Tongue (tissue), 2 donors: ENCODE results near the gene CST3. TPM values are rescaled to one million over a fixed set of nuclear protein-coding genes. Genes with fewer than 3 reads are reported as not detected.
"Not testable (repeated sequence)": the region's sequence is repeated elsewhere in the genome, so short reads cannot be mapped to it uniquely, and the experiment has no call there.

ENCODE experiments used
- DNase-seq: peaks from one replicate; pipeline ENCODE4 v3.0.0-alpha.2; 2015
- total RNA-seq: library from RNA; depleted of rRNA; stranded (reverse); fragments of >200 nt; gene quantifications from one replicate; pipeline ENCODE4 v1.2.3, GENCODE V29; 2014

Gene CST3
- total RNA-seq, 1 donor from 2014 or later, result 229 TPM

DNA sequence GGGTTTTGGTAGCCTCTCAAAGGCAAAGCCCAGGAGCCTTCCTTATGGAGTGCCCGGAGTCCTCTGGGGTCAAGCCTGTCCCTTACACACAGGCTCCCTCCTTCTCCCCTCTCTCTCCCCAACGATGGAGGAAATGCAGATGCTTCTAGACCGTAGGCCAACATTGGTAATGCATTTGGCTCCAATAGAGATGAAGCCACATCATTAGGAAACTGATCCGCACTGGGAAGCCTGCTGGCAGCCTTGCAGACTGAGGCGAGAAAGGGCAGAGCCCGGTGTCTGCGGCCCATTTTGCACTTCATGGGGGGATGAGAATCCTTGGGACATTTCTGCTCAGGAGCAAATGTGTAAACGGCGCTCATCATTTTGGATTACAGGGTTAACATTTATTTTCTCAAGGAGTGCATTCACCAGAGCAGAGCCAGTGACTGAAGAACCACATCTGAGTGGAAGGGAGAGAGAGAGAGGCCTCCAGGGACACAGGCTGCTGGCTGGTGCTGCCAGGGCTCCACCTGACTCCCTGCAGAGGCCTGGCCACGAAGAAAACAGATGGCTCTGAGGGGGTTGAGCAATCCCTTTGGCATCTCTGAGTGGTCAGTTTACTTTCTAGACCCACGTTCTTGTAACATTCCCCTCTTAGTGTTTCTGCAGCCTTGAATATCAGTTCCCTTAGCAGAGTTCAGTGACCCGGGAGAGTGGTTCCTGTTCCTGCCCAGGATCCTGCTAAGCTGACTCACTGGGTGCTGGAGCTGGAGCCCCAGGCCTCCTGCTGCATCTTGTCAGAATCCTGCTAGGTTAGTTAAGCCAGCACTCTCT lies 4.4 kb upstream of the CST3 start:
- DNase-seq, result no peak

DNA sequence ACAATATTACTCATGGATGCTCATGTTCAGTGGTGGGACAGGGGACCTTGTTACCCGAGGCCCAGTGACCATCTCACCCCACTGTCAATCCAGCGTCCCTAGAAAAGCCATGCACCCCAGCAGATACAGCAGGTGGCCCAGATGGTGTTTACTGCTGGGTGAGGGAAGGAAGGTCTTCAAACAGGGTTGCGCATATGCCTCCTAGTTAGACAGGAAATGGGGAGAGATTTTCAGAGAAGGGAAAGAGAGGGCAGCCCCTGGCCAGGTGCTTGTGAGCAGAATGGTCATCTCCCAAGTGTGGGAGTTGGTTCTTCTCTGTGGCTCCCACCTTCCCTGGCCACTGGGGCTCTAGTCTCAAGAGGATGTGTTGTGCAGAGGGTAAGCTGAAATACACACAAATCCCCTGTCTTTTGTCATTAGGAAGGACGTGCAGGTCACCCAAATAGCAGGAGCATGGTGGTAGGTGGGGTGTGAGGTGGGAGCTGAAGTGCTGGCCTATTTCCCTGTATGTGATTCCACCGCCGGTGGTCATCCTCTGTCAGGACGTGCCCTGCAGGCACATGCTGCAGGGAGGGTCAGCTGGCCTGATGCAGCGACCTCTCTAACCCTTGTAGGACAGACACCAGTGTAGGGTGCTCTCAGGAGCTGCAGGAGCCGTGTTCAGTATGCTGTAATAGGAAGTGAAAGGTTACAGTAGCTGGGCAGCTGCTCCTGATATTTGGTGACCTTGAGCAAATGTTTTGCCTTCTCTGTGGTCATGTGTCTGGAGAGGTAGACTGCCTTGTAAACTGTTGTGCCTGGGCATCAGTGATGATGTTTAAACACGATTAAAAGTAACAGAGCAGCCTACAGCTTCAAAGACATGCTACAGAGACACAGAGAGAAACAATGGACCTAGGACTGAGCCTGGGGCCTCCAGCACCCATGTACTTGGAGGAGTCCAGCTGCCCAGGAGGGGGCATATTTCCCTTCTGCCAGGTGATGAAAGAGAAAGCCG lies 3.2 kb upstream of the CST3 start:
- no peak for DNase-seq

DNA sequence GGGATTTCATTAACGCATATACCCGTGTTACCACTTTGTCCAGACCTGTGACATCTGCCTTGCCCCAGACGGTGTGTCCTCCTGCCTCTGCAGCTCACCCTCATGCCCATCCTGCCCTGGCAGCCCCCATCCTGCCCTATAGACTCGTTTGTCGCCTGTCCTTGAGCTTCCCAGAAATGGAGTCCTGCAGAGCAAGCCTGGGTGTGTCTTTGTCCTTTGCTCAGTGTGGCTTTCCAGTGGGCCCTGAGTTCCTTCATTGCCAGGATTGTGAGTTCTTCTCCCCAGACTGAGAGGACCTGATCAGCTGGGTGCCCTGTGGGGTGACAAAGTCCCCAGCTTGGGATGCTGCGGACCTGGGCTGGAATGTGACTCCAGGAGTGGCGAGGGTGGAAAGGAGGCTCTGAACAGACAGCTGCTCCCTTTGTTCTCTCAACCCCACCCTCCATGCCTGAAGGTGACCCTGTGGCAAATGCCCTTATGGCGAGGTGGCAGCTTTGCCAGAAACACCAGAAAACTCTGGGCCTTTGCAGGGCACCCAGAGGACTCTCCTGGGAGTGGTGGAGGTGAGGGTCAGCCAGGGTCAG lies 2.4 kb upstream of the CST3 start:
- DNase-seq, result no peak

DNA sequence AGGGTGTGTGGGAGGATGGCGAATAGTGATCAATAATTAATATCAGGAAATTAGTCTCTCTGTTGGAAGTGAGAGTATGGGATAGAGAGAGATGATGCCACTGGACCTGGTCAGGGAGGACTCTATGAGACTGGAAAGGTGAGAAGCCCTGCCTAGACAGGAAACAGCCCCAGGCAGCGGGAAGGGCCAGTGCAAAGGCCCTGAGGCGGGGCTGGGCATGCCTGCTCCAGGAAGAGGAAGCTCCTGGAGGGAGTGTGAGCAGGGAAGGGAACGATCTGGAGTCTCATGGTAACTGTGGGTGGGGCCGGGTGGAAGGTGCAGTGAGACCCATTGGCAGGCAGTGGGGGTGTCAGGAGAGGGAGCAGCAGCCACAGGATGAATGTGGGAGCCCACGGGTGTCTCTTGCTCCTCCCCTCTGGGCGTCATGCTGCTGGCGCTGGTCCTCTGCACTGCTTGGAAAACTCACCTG lies 1.8 kb upstream of the CST3 start:
- DNase-seq, result no peak

DNA sequence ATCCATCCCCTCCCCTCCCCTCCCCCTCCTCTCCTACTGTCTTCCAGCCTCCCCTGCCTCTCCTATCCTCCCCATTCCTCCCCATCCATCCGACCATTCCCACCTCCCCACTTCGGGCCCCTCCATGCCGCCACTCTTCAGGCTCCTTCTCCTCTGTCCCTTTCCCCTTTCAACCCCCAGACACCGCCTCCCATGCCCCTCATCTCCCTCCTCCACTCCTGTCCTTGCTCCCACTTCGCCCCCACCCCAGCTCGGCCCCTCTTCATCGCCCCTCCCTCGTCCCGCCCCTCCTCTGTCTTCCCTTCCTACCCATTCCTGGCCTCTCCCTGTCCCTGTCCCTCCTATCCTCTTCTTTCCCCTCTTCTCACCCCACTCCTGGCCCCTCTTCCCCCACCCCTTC lies 554 bp upstream of the CST3 start:
- no peak for DNase-seq

DNA sequence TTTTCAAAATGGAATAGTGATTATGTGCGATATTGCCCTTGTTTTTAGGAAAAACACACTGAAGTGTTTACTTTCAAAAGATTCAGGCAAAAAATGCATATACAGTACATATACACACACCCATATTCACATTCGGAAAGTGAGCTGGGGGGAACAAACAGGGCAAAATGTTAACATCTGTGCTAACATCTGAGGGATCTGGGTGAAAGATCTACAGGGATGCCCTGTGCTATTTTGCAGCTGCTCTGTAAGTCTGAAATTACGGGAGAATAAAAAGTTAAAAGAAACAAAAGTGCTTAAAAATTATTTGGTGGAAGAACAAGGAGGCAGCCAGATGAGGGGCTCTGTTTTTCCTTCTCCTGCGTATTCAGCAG lies 860 bp downstream of the CST3 start:
- no peak for DNase-seq

DNA sequence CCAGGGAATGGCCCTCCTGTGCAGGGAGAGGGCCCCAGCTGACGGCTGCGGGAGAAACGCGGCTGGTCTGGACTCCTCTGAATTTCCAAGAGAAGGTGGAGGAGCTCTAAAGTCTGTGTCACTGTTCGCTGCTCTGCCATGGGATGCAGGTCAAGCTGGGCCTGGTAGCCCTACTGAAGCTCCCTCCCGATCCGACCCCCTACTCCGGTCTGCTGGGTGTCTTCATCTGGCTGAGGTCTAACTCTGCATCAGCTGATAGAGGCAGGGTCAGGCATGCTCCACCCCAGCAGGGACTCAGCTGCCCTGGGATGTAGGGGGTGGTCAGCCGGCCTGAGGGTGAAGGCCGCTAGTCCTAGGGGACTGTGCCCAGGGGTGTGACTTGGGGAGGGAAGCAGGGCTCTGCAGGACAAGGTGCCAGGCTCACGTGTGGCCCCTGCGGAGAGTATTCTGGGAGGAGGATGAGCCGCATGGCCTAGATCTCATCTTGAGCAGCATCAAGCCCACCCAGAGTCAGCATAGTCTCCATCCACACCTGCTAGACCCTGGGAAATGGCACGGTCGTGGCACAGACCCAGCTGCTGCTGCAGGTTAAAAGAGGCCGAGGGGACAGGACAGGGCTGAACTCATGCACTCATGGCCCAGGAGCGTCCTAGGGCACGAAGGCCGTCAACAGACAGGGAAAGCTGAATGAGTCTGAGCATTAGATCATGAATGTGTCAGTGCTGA lies 1.4 kb downstream of the CST3 start:
- no peak for DNase-seq

DNA sequence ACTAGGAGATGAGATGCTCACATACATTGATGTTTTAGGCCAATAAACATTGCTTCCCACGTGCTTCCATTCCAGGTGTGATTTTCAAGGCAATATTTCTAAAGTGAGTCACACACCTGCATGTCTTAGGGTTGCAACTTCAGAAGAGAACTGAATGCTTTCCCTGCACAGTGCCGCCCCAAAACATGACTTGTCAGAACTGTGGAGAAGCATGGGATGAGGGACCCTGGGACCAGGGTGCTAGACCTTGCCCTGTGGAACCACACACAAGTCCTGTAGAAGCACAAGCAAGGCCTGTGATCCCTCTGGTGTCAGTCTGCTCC lies 2.0 kb downstream of the CST3 start:
- DNase-seq, result not testable (repeated sequence)

DNA sequence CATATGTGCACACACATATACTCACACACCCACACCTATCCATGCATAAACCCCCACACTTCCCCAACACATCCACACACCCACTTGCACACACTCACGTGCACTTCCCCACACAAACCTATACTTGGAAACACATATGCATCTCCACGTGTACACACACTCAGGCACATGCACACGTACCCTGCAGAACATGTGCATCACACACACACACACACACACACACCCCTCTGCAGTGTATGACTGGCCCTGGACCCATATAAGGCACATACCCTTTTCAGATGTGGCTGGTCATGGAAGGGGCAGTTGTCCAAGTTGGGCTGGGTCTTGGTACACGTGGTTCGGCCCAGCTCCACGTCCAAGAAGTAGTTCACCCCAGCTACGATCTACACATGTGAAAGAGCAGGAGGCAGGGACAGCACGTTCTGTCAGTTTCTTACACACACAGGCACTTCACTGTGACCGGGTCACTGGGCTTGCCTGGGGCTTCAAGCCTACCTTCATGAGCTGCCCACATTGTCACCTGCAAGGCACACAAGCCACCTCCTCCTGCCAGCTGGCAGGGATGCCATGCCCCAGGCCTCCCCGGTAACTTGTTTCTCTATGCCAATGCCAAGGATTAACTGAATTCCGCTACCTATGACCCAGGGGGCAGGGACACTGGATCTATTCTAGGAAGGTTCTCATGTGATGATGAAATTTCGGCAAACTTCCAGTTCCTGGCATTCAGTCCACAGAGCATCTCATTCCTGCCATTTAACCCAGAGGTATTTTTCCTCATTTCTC lies 2.6 kb downstream of the CST3 start:
- DNase-seq, result no peak

DNA sequence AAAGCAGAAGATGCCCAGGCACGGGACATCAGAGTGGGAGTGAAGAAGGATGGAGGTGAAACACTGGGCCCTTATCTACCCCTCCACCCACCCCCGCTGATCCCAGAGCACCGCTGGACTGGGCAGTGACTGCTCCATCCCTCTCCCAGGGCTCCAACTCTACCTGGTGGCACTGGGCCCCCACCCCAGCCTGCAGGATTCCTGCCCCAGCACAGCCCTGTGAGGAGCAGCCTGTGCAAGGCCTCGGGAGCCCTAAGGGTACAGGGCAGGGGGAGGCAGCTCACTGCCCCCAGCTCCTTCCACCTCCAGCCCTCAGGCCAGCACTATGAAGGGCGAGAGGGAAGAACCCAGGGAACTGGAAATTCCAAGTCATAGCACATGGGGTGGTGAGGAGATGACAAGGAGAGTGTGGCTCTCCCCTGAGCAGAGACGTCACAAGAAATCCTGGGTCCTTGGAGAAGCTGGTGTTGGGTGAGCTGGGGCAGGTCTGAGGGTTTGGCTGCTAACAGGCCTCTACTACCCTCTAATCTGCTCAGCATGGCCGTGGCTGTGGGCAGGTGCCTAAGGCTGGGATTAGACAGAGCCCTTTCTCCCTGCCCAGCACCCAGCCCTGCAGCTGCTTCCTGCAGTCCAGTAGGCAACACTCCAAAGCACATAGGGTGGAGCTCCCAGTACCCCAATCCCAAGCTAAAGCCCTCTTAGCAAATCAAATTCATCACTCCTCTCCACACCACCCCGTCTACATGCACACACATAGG lies 3.5 kb downstream of the CST3 start:
- no peak for DNase-seq

DNA sequence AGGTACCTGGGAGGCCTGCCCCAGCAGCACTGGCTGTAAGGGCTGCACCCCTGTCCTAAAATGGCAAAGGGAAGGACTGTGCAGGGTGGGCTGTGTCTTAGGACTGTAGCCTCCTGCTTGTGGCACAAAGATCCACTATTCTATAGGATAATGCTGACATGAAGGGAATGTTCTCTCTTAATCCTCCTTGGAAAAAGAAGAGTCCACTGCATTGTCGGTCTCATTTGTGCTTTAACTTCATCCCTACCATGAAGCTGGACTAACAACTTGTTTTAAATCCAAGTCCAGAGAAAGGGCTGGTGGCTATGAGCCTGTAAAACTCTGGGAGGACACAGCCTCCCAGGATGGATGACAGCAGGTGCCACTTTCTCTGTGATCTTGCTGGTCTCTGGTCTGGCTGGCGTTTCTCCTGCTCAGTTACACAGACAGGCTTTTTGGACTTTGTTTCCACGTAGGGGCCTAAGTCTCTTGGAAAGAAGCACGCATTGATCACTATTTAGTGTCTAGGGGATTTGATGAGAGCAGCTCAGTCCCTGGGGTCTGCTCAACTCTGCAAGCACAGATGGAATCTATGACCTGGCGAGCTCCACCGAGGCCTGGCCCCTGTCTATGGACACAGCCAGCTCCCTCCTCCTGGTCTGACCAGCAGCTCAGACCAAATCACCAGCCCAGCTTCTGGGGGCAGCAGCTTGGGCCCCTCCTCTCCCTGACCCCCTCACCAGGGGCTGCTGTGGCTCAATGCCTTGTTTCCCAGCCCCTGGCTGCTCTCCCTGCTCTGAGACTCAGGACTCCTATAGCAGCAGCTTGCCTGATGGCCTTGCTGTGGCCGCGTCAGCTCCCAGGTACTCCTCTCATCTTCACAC lies 4.8 kb downstream of the CST3 start:
- peak; percentile 46 for DNase-seq

DNA sequence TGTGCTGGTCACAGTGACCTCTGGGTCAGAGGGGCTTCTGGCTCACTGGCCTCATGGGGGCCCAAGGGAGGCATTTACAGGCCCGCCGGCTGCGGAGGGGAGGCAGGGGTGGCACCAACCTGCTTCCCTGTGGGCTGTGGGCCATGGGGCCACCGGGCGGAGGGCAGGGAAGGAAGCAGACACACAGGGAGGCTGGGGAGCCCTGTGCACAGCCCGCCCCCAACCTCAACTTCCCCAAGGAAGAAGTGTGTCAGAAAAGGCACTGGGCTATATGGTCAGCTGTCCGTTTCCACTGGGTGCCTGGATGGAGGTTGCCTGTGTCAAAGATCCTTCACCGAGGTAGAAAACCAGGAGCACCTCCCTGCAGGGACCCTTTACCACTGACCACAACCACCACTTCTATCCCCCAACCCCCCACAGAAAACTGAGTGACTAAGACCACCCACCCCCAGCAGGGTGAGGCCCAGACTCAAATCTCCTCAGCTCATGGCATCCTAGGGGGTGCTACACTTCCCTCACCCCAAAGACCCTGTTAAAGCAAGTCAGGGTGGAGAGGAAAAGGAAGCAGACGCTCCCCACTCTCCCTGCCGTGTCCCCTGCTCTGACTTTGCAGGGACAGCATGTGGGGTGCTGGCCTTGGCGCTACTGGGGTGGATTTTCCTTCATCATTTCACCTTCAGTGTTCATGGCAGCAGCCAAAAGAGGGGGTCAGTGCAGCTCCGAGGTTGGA lies 5.6 kb downstream of the CST3 start:
- DNase-seq, result no peak

DNA sequence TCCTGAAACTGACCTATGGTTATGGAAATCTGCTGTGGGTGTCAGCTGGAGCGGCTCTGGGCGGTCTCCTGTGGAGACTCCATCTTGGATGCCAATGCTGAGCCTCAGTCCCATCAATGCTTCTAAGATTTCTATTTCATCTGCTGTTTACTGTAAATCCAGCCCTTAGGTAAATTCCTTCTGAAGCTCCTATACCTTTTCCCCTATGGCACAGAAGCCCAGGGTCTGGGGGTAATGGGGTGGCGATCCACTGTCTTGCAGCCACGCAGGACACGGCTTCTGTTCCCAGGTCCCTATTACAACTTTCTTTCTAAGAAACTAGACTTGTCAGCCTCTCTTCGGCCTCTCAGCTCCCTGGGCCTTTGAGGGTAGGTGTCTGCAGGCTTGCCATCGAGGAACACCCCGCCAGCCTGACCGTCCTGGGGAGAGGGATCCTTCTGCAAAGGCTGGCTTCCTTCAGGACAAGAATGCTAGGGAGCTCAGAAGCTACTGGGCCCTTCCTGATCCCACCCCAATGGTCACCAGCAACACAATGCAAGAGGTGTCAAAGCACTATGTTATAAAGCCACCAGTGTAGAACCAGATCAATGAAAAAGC lies 6.4 kb downstream of the CST3 start:
- DNase-seq, result no peak

DNA sequence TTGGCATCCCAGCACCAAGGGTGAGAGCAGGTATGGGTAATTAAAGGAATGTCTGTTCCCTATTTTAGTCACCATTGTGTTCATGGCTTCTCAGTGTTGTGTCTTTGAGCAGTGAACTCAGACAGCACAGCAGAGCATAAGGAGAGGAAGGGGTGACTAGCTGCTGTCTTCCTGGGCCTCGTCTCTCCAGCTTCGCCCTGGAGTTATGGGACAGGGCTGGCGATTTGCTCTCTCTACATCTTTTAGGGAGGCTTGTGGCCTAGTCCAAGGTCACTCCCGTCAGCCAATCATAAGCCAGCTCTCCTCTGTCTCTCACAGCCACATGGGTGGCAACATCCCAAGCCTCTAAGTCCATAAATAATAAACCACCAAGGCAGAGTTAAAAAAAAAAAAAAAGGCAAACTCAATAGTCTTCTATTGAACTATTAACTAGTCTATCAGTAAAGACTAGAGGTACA lies 7.3 kb downstream of the CST3 start:
- DNase-seq, result no peak

DNA sequence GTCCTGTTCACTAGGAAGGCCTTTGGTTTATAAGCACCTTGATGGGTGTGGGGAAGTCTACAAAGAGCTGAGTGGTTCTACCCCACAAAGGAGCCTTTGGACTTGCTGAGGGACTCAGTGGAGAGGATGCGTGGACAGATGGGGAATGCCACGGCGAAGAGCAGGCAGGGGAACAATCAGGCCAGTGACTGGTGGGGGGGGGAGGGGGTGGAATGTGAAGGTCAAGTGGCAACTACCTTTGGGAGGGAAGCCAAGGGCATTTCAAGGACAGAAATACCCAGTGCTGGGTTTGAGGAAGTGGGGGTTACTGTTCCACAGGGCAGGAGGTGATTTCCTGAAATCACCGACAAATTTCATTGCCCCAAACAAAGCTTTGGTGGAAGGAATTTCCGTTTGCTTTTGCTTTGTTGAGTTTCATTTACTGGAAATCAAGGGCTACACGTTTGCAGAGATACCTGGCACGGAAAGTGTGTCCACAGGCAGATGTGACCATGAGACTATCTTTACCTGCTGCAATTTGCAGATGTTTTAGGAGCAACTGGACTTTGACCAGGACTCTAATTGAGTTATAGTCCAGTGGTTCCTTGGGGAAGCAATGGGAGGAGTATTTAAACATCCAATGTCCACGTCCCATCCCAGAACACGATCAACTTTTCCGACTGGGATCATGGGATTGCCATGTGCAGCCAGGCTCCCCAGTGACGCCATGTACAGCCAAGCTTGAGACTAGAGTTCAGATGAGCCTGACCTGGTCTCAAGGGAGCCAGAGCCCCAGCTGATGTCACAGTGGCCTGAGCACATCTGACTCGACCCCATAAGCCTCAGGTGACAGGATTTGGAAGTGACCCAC lies 8.0 kb downstream of the CST3 start:
- DNase-seq, result no peak

DNA sequence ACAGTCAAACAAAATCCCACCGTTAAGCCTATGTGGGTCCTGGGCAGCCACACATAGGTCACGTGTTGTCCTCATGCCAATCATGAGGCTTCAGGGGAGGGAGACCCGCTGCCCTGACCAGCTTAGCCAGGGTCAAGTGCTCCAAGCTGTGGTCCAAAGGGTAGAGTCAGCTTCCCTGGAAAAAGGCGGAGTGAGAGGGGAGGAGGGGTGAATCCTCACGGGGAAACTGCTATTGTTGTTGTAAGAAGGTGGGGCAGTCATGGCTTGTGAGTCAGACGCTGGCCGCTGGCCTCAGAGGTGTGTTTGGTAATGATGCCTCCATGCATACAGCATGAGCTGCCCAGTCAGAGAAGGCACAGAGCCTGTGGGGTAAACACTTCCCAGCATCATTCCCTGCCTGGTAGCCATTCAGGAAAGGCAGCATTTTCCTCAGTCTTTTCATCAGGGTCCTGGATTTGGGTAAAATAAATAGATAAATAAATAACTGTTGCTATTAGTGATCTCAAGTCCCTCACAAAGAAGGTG lies 8.7 kb downstream of the CST3 start:
- no peak for DNase-seq

DNA sequence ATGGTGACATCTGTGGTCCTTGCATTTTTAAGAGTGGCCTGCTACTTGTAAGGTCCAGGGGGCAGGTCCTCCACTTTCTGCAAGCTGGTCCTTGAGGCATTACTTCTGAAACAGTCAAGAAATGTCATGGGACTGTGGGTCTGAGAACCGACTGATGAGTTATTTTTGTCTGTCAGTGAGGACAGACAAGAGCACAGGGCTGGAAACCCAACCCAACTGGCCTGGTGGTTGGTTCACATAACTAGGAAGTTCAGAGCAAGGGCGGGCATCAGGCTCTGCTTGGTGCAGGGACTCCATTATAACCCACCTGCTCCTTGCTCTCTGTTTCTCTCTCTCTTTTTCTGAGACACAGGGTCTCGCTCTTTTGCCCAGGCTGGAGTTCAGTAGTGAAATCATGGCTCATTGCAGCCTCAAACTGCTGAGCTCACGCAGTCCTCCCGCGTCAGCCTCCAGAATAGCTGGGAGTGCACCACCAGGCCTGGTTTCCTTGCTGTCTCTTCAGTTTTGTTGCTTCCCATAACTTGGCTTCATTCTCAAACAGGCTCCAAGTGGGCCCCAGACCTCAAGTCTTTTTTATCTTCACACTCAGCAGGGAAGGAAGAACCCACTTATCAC lies 9.2 kb downstream of the CST3 start:
- DNase-seq, result no peak
